Astrocyte of the hippocampus (primary cell): Measurements from ENCODE around the gene TBL2.
"Not testable (repeated sequence)": the region's sequence is repeated elsewhere in the genome, so short reads cannot be mapped to it uniquely, and the experiment has no call there.

Source experiments
- DNase-seq: peaks from one replicate; pipeline ENCODE4 v3.0.0; 2011; ENCODE audit warnings: low read depth, low spot score

Gene TBL2

DNA sequence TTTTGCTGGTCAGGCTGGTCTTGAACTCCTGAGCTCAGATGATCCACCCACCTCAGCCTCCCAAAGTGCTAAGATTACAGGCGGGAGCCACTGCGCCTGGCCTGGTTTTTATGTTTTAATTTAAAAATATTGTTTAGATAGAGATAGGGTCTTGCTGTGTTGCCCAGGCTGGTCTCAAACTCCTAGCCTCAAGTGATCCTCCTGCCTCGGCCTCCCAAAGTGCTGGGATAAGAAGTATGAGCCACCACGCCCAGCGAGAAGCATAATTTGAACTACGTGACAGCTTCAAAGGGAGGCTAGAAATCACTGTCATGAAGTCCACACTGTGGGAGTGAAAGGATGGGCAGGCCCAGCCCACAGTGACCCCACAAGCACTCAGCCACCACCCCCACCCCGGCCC lies 42.5 kb downstream of the TBL2 start:
- not testable (repeated sequence) for DNase-seq

- no peak for DNase-seq
These were observed 44.6 kb downstream of the TBL2 start for GRCh38 chr7:73533742-73534141.

- no peak for DNase-seq
These were observed 46.2 kb downstream of the TBL2 start for GRCh38 chr7:73532224-73532623.

GRCh38 chr7:73530800-73531199 lies 47.6 kb downstream of the TBL2 start:
- DNase-seq: no peak

- DNase-seq: no peak
These were observed 51.2 kb downstream of the TBL2 start for GRCh38 chr7:73526896-73527821.

DNA sequence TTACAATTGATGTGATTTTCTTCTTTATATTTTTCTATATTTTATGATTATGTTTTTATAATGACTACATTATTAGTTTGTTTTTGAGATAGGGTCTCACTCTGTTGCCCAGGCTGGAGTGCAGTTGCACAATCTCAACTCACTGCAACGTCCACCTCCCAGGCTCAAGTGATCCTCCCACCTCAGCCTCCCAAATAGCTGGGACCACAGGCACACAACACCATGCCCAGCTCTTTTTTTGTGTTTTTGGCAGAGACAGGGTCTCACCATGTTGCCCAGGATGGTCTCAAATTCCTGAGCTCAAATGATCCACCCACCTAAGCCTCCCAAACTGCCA lies 52.3 kb downstream of the TBL2 start:
- not testable (repeated sequence) for DNase-seq

- DNase-seq: peak; percentile 99
These were observed 56.1 kb downstream of the TBL2 start, which contains the start of gene BAZ1B for GRCh38 chr7:73522105-73522872. TSS of gene BAZ1B (minus strand) at chr7:73522293. CDS start at chr7:73521933, 360 bp downstream.

GRCh38 chr7:73521636-73522104 lies 56.7 kb downstream of the TBL2 start:
- DNase-seq: peak; percentile 77

GRCh38 chr7:73520673-73521635 lies 57.4 kb downstream of the TBL2 start:
- DNase-seq: peak; percentile 28

DNA sequence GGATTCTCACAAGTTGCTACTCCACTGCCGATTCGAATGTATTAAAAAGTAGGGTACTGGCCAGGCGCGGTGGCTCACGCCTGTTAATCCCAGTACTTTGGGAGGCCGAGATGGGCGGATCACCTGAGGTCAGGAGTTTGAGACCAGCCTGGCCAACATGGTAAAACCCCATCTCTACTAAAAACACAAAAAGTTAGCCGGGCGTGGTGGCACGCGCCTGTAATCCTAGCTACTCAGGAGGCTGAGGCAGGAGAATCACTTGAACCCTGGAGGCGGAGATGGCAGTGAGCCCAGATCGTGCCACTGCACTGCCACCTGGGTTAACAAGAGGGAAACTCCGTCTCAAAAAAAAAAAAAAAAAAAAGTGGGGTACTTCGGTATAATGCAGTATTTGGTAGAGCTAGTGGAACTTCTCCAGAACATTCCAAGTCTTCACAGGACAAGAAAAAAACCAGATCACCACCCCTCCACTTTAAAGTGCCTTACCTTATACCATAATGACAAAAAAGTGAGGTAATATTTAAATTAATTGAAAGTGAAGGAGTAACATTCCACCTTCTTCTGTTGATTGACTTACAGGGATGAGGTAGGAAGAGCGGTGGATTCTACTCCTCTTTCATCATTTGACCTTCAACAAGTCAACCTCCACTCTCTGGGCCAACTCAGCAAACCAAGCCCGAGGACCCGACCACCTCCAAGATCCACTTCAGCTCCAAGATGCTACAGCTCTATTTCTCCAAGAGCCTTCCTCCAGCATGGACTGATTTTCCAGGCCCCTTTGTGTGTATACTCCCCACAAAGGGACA lies 58.3 kb downstream of the TBL2 start:
- DNase-seq: peak; percentile 27

DNA sequence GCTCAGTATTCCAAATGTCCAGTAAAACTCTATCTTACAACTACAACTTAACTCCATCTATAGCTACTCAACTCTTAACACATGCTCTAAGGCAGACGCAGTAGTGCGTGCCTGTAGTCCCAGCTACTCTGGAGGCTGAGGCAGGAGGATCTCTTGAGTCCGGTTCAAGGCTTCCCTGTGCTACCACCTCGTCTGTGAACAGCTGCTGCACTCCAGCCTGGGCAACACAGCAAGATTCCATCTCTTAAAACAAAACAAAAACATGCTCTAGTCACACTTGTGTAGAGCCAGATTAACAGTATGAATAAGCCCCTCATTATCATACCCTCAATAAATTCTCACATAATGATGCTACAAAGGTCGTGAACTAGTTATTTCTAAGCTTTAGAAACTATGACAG lies 59.9 kb downstream of the TBL2 start:
- DNase-seq: no peak
